ENCODE data around the gene POLR2I.
"Not testable (repeated sequence)": the region's sequence is repeated elsewhere in the genome, so short reads cannot be mapped to it uniquely, and the experiment has no call there.

The POLR2I gene

DNA sequence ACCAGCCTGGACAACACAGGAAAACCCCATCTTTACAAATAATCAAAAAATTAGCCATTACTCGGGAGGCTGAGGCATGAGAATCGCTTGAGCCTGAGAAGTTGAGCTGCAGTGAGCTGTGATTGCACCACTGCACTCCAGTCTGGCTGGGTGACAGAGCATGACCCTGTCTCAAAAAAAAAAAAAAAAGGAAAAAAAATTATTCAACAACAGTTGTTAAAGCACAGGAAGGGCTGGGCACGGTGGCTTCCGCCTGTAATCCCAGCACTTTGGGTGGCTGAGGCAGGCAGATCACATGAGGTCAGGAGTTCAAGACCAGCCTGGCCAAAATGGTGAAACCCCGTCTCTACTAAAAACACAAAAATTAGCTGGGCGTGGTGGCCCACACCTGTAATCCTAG is 16.5 kb upstream of the POLR2I start:
- DNase-seq = not testable (repeated sequence)

DNA sequence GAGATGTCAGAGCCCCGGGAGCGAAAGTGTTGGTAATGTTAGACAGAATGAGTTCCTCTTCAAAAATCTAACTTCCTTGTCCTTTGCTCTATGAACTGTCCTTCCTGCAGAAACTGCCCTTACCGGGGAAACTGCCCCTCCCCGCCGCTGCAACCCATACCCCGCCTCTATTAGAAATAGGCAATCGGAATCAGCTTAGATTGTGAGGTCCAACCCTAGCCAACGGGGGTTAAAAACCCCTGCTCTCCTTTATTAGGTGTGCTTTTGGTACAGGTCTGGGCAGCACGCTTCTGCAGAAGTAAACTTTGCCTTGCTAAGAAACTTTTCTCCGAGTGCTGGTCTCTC is 13.7 kb upstream of the POLR2I start:
- DNase-seq = peak; percentile 73

DNA sequence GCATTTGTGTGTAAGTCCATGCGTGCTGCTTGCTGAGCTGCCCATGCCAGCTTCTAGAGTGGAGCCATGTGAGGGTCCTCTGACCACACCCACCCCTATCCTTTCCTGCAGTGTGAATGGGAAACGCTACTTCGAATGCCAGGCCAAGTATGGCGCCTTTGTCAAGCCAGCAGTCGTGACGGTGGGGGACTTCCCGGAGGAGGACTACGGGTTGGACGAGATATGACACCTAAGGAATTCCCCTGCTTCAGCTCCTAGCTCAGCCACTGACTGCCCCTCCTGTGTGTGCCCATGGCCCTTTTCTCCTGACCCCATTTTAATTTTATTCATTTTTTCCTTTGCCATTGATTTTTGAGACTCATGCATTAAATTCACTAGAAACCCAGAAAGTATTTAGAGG is 10.9 kb upstream of the POLR2I start:
- DNase-seq = no peak

DNA sequence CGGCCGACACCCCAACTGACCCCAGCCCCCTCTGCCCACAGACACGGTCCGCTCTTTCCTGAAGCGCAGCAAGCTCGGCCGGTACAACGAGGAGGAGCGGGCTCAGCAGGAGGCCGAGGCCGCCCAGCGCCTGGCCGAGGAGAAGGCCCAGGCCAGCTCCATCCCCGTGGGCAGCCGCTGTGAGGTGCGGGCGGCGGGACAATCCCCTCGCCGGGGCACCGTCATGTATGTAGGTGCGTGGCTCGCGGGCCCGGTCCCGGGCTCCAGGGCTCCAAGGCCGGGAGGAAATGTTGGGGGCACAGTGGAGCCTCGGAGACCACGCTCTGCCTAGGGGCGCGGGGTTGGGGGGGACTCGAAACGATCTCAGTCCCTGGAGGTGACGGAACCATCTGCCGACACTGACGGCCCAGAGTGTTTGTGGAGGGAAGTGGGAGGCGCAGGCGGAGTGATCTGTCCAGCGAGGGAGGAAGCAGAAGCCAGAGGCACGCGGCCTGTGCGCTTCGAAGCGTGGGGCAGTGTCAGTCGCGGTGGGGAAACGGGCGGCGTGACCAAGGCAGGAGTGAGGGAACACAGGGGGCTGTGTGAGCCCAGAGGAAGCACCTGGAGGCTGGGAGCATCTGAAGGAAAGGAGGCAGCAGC is 6.9 kb upstream of the POLR2I start:
- no peak for DNase-seq

DNA sequence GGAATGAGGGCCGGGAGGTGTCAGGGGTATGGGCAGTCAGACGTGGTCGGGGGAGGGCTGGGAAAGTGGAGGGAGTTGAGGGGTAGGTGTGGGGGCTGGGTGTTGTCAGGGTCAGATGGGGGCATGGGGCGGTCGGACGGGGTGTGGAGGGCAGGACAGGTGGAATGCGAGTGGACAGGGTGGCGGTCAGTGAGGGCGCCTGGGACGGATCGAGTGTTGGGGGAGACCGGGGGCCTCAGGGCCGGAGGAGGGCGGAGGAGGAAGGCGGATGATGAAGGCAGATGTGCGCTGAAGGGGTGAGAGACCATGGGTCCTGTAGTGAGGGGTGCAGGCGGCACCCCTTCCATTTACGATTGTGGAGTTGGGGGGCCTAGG is 6.3 kb upstream of the POLR2I start:
- no peak for DNase-seq

DNA sequence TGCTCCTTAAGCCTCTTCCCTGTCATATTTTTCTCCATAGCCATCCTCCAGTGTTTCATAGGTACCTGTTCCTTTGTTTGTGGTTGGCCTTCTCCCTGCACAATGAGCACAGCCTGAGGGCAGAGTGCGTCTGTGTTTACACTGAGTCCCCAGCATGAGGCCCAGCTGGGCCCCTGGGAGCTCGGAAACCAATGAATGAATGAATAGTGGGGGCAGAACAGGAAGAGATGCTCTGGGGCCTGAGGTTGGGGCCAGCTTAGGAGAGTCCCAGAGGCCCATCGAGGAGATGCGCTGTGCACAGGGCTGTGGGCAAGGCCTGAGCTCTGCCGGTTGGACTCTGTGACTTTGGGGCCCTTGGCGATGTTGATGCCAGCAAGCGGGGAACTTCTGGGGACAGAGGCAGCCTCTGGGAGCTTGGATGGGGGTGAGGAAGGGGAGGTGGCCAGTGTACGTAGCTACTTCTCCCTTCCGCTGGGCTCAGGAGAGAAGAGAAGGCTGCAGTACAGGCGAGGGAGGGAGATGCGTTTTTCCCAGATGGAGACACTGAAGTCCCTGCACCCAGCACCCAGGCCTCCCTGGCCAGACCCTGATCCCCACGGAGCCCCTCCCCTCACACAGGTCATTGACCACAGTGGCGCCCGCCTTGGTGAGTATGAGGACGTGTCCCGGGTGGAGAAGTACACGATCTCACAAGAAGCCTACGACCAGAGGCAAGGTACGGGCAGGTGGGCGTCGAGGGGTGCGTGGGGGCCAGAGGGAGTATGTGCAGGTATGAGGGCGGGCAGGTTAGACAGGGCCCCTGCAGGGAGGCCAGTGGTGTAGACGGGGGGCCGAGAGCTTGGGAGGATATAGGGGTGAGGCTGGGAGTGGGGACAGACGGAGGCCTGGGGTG is 5.7 kb upstream of the POLR2I start:
- DNase-seq = no peak

DNA sequence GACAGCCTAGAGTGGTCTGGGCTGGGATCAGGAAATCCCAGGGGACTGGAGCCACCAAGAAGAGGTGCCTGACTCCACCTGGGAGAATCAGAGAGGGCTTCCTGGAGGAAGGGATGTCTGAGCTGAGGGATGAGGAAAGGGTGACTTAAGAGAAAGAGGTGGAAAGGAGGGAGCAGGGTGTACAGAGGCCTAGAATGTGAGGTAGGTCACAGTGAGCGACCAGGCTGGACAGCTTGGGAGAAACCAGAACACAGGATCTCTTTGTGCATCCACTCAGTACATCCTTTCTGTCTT is 1.6 kb upstream of the POLR2I start:
- DNase-seq = no peak

DNA sequence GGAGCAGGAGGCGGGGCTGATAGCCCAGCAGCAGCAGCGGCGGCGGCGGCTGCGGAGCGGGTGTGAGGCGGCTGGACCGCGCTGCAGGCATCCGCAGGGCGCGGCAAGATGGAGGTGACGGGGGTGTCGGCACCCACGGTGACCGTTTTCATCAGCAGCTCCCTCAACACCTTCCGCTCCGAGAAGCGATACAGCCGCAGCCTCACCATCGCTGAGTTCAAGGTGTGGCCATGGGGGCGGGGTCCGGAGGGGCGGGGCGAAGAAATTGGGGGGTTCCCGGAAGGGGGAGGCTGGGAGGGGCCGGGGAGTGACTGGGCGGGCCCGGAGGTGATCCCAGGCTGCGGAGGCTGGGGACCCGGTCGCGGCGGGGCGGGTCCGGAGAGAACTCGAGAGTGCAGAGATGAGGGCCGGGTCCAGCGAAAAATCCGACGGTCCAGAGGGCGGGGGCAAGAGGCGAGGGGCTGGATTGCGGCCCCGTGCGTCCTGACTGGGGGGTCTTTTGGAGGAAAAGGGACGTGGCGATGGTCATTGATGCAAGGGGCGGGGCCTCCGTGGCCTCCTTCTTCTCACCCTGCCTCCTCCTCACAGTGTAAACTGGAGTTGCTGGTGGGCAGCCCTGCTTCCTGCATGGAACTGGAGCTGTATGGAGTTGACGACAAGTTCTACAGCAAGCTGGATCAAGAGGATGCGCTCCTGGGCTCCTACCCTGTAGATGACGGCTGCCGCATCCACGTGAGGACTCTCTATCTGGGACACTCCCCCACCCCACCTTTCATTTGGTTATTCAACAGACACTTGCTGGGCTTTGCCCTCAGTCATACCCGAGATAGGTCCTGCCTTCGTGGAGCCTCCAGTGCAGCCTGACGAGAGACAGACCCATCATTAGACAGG is 1.0 kb upstream of the POLR2I start, which contains the start of gene TBCB:
Gene TBCB, plus strand, starts transcription at position 16 of the 891 bp plus-strand sequence. Its CDS starts 93 bp downstream, at position 109.
- peak; percentile 78 for DNase-seq

DNA sequence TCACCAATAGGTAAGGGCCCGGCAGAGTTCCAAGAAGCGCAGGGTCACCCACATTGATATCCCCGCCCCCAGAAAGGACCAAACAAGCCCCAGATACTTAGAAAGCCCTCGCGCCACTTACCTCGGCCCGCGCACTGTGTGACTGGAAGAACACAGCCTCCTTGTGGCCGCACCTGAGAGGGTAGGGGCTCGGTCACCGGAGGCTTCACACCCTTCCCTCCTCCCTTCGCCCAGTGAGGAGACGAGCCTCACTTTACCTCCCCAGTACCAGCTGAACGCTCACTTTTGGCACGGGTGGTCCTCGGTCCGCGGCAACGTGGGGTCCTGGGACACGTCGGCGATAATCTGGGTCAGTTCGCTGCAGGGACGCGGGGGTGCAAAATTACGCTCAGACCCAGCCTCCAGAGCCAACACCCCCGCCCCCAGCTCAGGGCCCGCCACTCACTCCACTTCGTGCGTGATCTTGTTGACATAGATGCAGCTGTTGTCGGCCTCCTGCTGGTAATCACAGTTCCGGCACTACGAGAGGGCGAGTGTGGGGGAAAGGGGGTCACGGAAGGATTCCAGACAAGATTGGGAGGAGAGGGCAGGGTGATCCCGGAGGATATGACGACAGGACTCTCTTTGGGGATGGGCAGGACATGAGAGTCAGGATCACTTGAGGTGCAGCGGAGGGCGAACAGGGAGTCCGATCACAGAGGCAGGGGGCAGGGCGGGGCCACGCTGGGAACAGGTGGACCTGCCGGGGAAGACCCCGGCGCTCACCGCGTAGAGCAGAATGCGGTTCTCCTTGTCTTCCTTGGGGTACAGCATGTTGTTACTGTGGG is 568 bp downstream of the POLR2I start:
- peak; percentile 73 for DNase-seq

DNA sequence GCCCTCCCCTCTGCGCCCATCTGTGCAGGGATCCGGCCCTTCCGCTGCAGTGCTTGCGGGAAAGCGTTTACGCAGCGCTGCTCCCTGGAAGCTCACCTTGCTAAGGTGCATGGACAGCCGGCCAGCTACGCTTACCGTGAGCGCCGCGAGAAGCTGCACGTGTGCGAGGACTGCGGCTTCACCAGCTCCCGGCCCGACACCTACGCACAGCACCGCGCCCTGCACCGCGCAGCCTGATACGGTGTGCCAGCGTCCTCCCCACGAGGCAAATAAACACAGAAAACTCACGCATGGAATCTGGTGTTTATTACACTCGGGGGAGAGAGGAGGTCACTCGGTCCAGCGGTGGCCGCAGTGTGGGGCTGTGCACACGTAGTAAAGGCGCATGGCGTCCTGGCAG is 1.2 kb downstream of the POLR2I start:
- no peak for DNase-seq

DNA sequence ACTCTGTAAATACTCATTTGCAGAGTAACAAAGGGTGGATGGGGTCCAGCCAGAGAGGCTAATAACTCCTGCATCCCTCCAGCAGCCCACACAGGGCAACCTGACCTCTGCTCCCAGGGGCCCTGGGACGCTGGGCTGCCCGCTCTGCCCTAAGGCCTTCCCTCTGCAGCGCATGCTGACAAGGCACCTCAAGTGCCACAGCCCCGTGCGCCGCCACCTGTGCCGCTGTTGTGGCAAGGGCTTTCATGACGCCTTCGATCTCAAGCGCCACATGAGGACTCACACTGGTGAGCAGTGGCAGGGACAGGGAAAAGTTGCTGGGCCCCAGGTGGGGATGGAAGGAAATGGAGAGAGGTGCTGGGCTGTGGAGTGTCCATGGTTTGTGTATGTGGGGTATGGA is 2.0 kb downstream of the POLR2I start:
- no peak for DNase-seq

DNA sequence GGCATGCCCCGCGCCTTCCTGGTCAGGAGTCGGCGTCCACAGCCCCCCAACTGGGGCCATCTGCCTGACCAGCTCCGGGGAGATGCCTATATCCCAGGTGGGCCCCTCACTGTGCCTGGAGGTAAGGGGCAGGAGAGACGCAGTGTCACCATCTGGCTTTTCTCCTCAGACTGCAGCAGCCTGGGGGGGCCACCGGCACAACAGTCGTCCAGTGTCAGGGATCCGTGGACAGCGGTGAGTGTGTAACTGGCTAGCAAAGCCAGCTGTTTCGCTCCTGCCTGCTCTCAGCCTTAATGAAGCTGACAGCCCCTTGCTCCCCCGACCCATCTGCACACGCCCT is 3.5 kb downstream of the POLR2I start:
- DNase-seq = peak; percentile 22

DNA sequence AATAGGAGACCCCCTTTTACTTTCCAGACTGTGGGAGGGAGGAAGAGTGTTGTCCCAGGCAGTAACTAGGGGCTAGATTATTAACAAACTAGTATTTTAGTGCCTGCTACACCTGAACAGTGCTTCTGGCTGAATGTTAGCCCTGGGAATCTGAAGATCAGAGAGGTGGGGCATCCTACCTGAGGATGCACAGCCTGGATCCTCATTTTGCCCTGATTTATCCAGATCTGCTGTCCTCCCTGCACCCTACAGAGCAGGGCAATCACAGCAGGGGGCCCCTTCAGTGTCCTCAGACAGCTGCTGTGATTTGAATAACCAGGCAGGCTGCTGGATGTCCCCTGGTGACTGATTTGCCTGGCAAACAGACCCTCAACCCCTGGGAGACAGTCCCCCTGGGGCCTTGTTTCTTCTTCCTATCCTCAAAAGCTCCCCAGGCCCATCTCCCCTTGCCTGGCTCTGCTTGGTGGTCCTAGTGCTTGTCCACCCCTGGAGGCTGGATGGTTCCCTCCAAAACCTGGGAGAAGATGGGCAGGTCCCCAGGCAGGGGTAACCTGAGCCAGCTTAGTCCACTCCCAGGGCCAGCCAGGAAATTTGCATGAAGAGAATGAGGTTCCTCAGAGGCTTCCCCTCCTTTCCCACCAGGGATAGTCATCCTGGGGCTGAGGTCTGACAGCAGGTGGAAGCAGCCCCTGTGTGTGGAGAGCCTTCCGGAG is 4.0 kb downstream of the POLR2I start, which contains the start of gene OVOL3:
Gene OVOL3, plus strand, starts transcription at position 657 of the 713 bp plus-strand sequence. CDS start 60 bp downstream, outside the sequence.
- DNase-seq = no peak

DNA sequence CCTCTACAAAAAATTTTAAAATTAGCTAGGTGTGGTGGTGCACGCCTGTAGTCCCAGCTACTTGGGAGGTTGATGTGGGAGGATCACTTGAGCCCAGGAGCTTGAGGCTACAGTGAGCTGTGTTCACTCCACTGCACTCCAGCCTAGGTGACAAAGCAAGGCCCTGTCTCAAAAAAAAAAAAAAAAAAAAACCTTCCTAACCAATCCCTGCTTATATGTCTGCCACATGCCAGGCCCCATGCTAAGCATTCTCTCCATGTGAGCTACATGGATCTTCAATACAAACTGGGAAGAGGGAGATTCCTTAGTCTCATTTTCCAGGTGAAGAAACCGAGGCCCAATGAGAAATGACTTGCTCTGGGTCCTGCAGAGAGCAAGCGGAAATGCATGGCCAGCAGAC is 6.0 kb downstream of the POLR2I start:
- DNase-seq = no peak

DNA sequence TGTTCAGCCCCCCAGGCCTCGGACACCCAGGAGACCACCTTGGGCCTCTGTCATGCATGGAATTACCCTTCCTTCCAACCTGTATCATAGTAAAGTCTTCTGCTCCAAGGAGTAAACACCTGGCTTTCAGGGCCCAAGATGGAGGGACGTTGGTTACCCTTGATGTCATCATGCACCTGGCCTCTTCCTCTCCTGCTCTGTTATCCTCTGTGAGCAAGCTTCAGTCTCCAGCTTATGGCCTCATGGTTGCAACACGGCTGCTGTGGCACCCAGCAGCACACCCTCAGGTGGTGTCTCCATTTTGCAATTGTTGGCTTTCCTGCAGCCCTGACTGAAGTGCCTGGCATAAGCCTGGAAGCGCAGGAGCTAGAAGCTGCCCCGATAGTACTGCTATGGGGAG is 7.7 kb downstream of the POLR2I start:
- no peak for DNase-seq

DNA sequence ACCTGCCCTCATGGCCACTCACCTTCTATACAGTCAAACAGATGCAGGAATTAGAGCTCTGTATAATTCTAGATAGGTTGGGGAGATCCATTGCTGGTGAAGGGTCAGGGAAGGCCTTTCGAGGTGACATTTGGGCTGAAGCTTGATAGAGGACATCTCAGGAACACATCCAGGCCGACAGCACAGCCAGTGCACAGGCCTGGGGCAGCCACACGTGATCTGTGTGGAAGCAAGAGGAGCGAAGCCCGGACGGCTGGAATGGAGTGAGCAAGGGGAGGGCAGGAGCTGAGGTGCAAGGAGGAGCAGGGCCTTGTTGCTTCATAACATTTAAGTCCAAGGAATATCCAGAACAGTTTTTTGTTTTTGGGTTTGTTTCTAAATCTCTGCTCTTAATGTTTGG is 8.2 kb downstream of the POLR2I start:
- no peak for DNase-seq

DNA sequence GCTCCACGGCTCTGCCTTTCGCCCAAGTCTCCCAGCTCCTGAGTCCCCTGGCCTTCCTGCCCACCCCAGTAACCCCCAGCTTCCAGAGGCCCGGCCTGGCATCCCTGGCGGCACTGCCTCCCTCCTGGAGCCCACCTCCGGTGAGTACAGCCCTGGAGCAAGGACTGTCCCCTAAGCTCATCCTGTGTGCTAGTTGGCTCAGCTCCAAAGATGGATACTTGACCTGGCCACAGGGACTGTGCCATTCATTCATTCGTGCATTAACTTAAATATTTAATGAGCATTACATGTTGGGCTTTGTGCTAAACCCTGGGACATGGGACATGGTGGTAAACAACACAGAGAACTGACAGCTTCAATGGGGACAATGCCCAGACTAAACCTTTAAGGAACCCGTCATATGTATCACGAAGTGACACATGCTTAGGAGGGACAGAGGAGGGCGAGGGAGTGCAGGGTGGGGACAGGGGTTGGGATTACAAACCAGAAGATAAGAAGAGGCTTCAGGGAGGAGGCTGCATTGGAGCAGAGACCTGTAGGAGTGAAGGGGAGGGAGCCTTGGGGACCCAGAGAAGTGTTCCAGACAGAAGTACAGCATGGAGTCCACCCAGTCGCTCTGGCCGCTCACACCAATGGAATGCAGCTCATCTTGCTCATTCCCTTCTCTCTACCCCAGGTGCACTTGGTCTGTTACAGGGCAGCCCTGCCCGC is 10.7 kb downstream of the POLR2I start:
- no peak for DNase-seq

DNA sequence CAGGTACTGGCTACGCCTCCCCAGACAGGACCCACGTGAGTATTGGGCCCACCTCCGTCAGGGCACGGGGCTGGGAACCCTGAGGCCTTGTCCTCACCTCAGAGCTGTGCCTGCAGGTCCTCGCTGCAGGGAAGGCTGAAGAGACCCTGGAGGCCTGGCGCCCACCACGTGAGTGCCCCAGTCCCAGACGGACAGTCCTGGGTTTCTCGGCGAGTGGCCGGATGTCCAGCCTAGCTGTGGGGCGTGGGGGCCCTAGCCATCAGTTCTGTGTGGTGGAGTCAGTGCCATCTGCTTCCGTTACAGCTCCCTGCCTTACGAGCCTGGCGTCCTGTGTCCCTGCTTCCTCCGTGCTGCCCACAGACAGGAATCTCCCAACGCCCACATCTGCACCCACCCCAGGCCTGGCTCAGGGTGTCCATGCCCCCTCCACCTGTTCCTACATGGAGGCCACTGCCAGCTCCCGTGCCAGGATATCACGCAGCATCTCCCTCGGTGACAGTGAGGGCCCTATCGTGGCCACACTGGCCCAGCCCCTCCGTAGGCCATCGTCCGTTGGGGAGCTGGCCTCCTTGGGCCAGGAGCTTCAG is 11.5 kb downstream of the POLR2I start:
- DNase-seq = no peak

DNA sequence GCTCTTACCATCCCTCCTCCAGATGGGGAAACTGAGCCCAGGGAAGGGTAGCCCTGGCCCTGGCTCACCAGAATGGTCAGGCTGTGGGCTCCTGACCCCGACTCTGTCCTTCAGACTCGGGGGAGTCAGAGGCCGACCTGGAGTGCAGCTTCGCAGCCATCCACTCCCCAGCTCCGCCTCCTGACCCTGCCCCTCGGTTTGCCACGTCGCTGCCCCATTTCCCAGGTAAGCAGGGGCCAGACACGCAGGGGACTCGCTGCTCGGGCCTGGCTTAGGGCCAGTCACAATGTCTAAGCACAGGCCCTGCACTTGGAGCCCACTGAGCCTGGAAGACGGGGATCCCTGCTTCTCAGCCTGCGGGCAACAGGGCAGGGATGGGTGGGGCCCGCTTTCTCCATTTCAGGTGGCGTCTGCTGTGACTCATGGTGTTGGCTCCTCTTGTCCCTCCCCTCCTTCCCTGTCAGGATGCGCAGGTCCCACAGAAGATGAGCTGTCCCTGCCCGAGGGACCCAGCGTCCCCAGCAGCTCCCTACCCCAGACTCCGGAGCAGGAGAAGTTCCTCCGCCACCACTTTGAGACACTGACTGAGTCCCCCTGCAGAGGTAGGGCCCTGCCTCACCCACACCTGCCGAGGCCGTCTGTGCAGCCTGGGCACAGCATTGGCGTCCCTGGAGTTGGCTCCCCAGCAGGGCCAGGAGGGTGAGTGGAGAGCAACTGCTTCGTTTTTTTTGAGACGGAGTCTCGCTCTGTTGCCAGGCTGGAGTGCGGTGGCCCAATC is 12.9 kb downstream of the POLR2I start:
- DNase-seq = no peak

DNA sequence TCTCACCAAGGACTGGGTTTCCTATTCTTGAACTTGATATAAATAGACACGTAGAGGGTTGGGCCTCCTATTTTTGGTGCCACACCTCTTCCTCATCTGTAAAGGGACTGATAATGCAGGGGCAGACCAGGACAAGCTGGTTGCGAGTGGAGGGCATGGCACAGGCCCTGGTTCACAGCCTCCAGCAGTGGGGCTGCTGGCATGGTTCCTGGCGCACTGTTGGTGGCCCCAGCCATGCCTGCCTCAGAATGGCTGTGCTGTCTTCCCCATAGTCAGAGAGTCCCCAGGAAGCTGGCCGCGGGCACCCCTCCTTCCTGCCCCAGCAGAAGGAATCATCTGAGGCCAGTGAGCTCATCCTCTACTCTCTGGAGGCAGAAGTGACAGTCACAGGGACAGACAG is 14.2 kb downstream of the POLR2I start:
- no peak for DNase-seq

Measured in NCI-H82 (cell line).